Stimulated activated CD4-positive, alpha-beta T cell treated with anti-CD3 and anti-CD28 coated beads, TNF-alpha, amount 100 ng/mL, for 48 hours (primary cell): ENCODE measurements around the gene SMG6.
A peak's percentile ranks its signal among the peaks of the same experiment; 100 is the strongest.

Experiments
- DNase-seq, 3 donors: peaks; one replicate each; pipeline ENCODE4 v3.0.0-alpha.2; 2020; ENCODE audit warnings: low read depth in 3 of 3

Gene SMG6

DNA sequence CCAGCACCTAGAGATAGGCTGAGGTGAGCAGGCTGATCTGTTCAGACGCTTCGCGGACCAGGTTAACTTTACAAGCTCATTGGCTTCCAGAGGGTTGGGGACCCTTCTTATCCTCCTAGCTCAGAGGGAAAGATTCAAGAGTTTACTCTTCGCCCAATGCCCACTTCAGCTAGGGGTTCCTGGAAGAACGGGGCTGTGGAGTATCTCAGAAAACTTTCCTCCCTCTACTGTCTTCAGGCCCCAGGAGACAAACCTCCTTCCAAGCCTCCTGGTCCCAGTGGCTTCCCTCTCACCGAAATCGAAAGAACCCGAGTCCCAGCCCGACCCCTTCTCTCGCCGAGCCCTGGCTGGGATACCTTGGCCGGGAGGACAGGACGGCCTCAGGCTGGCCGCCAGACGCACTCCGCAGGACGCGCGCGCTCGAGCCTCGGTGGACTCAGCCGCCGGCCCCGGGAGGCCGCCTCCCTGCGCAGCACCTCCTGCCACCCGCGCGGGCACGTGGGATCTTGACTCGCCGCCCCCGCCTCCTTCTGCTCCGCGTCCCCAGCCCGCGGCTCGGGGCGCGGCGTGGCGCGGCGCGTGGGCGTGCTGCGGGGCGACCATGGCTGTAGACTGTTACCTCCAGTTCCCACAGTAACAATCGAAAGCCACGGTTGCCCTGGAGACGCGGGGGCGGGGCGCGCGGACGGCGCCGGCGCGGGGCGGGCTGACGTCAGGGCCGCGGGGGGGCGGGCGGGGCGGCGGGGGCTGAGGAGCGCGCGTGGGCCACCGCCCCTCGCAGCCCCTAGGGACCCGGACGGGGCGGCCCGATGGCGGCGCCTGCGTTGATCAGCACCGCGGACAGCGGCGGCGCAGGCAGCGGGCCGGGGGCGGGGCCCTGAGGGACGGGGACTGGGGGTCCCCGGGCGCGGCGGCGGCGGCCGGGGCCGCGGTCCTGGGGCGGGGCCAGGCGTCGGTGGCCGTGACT, 254.0 kb downstream of the SMG6 start:
- DNase-seq: peak in 2 of 3 donors; percentile 78 to 85

DNA sequence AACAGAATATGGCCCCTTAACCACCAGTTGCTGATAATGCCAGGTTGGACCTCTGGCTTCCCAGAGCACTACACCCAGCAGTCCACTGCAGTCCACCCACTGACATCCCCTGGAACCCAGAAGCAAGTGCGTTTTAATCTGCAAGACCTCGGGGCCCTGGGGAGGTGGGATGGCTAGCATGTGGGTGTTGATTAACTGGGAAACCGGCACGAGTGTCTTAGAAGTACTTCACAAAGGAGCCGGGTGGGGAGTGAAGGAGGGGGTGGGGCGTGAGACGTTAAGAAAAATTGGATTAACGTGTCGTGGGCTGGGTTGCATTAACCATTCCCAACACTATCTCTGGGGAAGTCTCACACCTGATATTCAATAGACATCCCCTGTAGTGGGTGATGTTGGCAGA, 254.8 kb downstream of the SMG6 start:
- no peak for DNase-seq

DNA sequence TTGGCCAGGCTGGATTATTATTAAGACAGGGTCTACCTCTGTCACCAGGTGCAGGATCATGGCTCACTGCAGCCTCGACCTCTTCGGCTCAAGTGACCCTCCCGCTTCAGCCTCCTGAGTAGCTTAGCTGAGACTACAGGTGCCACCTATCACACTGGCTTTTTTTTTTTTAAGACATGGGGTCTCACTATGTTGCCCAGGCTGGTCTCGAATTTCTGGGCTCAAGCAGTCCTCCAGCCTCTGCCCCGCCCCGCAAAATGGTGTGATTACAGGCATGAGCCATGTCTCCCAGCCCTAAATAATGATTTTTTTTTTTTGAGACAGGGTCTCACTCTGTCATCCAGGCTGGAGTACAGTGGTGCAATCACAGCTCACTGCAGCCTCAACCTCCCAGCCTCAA, 256.0 kb downstream of the SMG6 start:
- no peak for DNase-seq

DNA sequence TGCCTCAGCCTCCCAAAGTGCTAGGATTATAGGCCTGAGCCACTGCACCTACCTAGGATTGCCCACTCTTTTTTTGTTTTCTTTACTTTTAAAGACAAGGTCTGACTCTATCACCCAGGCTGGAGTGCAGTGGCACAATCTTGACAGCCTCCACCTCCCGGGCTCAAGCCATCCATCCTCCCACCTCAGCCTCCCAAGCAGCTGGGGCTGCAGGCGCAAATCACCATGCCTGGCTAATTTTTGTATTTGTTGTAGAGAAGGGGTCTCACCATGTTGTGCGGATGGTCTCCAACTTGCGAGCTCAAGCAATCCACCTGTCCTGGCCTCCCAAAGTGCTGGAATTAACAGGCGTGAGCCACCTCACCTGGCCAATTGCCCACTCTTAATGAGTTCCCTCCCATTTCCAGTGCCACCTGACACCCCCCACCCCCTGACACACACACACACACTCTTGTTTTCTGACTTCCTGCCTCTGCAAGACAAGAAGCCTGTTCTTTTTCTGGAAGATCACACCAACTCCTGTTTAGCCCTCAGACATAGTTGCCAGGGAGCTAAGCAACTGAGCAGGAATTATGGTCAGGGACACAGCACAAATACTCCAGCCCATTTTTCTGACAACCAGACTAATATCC, 259.2 kb downstream of the SMG6 start:
- DNase-seq: no peak

DNA sequence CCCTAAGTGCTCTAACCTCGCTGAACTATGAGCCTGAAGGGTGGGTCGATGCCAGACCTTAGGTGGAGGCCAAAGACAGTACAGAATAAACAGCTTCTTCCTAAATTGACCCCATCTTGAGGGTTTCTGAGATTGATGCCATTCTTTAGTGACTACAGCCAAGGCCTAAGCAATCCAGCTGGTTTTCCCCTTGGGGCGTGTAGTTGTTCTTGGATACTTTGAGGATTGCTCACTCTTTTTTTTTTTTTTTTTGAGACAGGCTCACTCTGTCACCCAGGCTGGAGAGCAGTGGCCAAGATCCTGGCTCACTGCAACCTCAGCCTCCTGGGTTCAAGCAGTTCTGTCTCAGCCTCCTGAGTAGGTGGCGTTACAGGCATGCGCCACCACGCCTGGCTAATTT, 259.8 kb downstream of the SMG6 start:
- DNase-seq: no peak

DNA sequence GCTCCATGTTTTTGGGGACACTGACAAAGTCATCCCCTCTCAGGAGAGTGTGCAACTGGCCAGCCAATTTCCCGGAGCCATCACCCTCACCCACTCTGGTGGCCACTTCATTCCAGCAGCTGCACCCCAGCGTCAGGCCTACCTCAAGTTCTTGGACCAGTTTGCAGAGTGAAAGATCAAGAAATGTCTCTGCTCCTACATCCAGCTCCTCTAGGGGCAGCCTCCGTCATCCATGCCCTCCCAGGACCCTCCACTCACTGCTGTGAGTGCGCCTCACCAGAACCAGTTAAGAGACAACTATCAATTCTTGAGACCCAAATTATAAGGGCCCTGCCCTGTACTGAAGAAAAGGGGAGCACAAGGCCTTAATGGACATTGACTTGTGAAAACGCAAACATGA, 260.7 kb downstream of the SMG6 start:
- no peak for DNase-seq

DNA sequence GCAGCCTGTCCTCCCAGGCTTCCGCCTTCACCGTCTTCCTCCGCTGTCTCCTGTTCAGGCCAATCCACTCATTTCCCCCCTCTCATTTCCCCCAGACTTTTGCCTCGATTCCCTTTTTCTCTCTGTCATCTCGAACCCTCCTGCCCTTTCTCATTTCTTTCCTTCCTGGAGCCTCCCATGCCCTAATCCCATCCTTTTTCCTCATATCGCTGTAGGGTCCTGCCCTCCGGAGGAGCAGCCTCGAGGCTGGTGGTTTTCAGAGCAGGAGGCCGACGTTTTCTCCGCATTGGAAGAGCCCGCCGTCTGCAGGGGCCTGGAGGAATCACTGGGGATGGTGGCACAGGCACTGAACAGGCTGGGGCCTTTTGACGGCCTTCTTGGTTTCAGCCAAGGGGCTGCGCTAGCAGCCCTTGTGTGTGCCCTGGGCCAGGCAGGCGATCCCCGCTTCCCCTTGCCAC, 261.2 kb downstream of the SMG6 start:
- DNase-seq: no peak

DNA sequence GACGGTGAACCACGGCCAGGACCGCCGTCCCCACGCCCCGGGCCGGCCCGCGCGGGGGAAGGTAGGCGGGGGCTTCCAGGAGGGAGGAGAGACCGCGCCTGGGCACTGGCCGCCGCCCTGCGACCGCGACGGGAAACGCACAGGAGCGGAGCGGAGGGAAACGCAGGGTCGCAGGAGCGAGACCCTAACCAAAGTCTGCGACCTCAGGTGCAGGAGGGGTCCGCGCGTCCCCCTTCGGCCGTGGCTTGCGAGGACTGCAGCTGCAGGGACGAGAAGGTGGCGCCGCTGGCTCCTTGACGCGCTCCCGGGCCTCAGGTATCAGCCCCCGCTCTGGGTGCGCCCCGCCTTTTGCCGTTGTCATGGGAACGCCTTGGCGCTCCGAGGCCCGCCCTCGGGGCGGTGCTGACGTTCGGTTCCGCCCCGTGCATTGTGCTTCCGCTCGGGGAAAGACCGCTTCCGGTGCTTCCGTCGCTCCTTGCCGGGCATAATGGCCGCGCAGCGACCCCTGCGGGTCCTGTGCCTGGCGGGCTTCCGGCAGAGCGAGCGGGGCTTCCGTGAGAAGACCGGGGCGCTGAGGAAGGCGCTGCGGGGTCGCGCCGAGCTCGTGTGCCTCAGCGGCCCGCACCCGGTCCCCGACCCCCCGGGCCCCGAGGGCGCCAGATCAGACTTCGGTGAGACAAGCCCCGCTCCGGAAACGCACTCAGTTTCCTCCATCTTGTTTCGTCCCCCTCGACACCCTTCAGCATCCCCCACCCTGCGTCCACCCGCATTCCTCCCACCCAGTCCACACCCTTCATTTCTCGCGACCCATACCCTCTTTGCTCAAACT, 261.8 kb downstream of the SMG6 start, which contains the start of gene OVCA2:
OVCA2 (plus strand) TSS at position 462 of the 829 bp plus-strand sequence; CDS start at position 488, 26 bp downstream.
- peak; percentile 92 to 97 (median 96) for DNase-seq

DNA sequence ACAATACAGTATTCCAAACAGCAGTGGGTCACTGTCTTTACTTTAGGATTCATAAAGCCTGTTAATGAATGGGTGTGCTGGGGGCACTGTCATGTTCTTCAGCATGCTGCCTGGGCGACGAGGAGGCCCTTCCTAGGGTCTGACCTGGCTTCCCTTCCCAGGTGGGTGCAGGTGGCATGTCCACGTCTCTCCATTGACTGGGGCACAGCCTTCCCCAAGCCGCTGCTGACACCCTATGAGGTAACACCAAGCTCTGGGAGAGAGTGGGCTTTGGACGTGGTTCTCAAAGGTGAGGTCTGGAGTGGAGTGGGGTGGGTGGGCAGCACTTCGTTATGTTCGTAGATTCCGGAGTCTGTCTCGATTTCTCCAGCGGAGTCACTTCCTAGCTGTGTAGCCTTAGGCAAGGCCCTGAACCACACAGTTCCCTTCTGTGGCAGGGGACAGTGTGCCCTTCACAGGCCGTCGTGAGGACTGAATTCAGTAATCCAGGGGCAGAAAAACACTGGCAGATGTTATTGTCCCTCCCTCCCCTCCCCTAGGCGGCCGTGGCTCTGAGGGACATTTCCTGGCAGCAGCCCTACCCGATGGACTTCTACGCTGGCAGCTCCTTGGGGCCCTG, 262.5 kb downstream of the SMG6 start:
- DNase-seq: no peak

DNA sequence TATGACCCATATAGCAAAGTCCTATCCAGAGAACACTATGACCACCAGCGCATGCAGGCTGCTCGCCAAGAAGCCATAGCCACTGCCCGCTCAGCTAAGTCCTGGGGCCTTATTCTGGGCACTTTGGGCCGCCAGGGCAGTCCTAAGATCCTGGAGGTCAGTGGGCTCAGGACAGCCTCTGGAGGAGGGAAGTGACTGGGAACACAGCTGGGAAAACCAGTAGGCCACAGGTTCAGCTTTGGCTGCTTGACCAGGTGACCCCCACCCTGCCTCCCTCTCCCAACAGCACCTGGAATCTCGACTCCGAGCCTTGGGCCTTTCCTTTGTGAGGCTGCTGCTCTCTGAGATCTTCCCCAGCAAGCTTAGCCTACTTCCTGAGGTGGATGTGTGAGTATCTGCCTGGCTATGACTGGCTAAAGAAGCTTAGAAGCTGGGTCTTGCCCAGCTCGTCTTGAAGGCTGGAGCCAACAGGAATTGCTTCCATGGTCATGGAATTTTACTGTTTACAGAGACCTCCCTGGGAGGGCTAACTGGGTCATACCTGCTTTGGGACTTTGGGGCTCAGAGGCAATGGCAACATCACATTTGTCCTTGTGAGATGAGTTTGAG, 263.3 kb downstream of the SMG6 start:
- DNase-seq: no peak

DNA sequence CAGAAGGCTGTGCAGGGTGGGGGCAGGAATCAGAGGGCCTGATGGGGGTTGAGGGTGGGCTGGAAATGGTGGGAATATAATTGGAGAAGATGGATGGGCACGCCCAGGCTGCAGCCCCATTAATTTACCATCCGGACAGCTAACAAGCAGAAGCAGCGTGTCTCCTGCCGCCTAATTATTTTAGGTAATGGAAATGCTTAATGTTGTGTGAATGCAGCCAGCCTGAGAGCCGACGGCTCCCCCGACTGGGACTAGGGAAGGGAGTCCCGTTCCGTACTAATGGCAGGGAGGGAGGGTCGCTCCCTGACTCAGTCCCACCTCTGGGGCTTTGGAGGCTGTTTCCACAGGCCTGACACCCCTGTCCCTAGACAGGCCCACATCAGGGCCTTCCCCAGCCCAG, 266.4 kb downstream of the SMG6 start:
- no peak for DNase-seq

DNA sequence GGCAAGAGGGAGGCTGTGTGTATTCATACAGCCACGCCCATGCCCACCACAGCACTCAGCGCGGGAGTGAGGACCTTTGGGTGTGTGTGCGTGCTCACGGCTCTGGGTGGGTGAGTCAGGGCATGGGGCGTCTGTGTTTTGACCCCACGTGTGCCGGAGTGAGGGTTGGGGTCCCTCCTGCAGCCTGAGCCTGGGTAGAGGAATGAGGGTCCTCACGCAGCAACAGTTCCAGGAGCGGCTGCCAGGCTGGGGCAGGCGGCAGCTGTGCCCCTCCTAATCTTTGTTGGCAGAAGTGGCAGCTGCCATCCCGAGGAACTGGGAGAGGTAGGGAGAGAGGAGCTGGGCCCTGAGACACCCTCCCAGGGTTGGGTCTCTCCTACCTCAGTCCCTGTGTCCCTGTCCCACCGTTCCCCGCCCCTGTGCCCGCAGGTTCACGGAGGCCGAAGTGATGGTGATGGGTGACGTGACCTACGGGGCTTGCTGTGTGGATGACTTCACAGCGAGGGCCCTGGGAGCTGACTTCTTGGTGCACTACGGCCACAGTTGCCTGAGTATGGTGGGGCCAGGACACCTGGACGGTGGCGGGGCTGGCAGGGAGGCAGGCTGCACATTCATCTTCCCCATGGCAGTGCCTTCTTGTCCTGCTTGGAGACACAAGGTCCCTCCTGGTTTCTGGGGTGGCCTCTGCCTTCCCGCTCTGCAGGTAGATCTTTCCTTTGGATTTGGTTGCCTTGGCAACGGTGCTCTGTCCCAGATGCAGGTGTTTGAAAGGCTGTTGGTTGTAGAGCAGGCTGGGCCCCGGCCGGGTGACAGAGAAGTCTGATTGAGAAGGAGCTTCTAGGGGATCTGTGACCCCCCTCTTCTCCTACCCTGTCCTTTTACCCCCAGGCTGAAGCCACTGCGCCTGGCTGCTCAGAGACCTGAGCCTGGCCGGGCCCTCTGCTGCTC, 267.8 kb downstream of the SMG6 start:
- DNase-seq: no peak

DNA sequence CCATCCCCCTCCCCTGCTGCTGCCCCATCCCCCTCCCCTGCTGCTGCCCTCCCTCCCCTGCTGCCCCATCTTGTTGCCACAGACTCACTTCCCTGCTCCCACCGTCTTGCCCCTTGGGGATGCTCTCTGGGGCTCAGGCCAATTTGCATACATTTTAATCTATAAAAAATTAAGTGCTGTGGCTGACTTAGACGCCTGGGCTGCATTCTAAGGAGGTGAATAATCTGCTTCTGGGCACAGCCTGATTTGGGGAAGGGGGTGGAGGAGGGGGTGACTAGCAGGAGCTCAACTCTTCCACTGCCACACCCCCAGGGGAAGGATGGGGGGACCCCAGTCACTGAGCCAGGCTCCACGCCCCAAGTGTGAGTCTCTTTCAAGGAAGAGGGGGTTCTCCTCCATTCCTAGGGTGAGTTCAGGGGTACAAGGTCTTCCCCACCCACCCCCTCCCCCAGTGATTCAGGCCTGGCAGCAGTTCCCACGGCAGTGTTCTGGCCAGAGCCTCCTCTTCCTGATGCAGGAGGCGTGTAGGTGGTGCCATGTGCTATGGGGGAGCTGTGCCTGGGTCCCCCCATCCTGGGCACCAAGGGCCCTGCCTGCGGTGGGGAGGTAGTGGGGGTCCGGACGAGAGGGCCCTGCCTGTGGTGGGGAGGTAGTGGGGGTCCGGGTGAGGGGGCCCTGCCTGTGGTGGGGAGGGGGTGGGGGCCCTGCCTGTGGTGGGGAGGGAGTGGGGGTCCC, 268.6 kb downstream of the SMG6 start:
- no peak for DNase-seq

DNA sequence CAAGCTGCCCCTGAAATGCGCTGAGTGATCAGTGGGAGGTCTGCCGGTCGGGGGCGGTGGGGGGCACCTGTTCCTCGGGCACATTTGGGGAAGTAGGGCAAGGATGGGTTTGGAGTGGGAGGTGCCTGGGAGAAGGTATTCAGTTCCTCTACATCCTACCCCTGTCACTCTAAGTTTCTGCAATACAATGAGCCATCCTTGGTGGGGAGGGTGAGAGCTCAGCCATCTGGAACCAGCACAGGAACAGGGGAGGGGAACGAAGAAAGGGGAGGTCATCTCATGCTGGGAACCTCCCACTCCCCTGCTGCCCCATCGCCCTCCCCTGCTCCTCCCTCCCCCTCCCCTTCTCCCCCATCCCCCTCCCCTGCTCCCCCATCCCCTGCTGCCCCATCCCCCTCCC, 269.4 kb downstream of the SMG6 start:
- DNase-seq: no peak

DNA sequence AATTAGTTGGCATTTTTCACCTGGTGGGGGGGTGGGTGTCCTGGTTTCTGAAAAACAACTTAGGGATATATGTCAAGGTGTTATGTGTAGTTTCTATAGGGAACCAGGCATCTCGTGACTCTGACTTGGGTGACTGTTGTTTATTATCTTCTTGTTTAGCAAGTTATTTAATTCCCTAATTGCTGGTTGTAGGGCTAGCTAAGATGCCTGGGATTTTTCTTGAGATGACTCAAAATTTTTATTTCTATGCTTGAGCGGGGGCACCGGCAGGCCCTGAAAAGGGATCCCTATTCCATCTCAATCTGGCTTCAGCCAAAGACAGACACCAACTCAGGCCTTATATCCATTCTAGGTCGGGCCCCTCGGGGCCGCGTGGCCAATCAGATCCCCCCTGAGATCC, 270.4 kb downstream of the SMG6 start:
- no peak for DNase-seq

DNA sequence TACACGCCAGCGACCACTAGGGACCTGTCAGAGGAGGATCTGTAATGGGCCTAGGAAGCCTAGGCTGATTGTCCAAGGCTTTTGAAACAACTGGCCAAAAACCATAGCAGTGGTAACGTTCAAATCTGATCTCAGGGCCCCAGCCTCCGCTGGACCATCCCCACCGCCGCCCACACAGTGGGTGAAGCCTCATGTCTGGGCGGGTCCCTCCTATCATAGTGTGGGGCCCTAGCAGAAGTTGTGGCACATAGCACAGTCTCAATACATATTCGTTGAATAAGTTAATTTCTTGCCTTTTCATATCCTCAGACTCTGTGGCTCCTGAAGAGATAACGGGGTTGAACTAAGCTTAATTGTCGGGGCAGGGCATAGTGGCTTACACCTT, 272.8 kb downstream of the SMG6 start:
- no peak for DNase-seq

DNA sequence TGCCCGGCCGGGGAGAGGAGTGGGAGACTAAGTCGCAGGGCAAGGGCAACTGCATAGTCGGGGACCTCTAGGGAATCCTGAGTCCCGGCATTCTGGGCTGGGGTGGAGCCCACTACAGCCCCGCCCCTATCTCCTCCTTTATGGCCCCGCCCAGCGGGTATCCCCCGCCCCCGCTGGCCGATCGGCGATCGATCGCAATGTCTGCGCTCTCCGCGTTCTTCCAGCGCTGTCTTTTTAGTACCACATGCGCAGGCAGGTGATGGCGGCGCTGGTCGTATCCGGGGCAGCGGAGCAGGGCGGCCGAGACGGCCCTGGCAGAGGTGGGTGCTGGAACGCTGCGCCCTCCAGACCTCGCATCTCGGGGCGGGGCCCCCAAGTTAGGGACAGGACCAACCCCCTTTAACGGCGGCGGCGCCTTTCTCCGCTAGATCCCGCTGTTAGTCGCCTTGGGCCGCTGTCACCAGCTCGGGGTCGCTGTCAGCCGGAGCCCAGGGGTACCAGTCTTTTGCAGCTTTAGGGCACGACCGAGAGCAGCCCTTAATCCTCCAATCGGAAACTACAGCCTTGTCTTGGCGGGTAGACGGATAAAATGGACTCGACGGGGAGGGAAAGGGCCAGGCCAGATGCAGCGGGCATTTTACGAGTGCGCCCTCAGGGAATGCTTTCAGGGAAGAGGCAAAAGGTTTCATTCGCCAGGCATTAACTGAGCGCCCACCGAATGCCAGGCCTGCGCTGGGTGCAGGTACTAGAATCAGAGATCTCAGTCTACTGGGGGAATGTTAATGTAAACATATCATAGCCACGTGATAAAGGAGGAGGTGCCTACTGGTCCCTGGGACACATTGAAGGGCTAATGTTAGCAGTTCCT, 273.4 kb downstream of the SMG6 start, which contains the start of gene DPH1:
DPH1 (plus strand) TSS at position 243 of the 868 bp plus-strand sequence; CDS start at position 260, 17 bp downstream.
- DNase-seq: peak; percentile 78 to 88 (median 79)

DNA sequence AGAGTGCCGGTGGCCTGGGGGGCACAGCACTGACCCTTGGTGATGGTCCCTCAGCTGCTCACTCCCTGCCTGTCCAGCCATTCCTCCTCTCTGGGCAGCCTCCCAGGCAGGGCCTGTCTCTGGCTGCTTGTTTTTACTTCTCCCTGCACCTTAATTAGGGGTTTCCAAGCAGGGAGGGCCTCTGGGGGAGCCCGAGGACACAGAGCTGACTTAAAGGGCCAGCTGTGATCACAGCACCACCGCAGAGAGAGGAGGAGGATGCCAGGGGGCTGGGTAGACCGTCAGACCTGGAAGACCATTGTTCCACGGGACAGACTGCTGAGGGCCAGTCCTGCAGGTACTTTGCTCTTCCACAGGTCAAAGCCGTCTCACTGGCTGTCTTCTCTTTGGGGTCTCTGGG, 274.8 kb downstream of the SMG6 start:
- no peak for DNase-seq
